ENCODE measurements around the gene ACTRT1. TPM values are rescaled to one million over a fixed set of nuclear protein-coding genes. Genes with fewer than 3 reads are reported as not detected.

The ACTRT1 gene
- total RNA-seq = not detected

- no peaks in the 10 kb centered on the region for H3K27me3 Mint-ChIP-seq
- no peak within 1 kb of the TSS for H3K4me3 Mint-ChIP-seq
These were observed at the start of gene ACTRT1 for GRCh38 chrX:128052303-128052702. Gene ACTRT1 (minus strand): TSS chrX:128052403. CDS start chrX:128052206, 197 bp downstream.

GRCh38 chrX:128078545-128078944 is 26.3 kb upstream of the ACTRT1 start:
- POLR2A ChIA-PET = interaction anchor here (0.6 kb wide), 1 partner anchor 553 kb away, joined by 3 read pairs; no protein-coding TSS in a partner anchor
- DNase-seq = no peak
- H3K27me3 Mint-ChIP-seq = no peaks in the 10 kb centered on the region
- no peaks in the 10 kb centered on the region for H3K4me1 Mint-ChIP-seq
- no peak for ATAC-seq (ENCODE audit: low read depth)
- no peak overlapping the region for H3K27ac Mint-ChIP-seq
- no peak overlapping the region for H3K4me3 Mint-ChIP-seq
- no peaks in the 10 kb centered on the region for H3K9me3 Mint-ChIP-seq
- H3K36me3 Mint-ChIP-seq = no peaks in the 10 kb centered on the region

More at GRCh38 chrX:128052303-128052702, at the start of gene ACTRT1:
- Mint-ChIP-seq H3K27ac (no peak within 1 kb of the TSS), H3K9me3 (no peaks in the 10 kb centered on the region), H3K36me3 (no peaks in the 10 kb centered on the region), H3K4me1 (no peaks in the 10 kb centered on the region)
- no peak for ATAC-seq (ENCODE audit: low read depth)
- DNase-seq = no peak
- POLR2A ChIA-PET = no interaction called here

GRCh38 chrX:128057421-128057820 is 5.2 kb upstream of the ACTRT1 start:
- no peak for ATAC-seq (ENCODE audit: low read depth)
- Mint-ChIP-seq H3K36me3 (no peaks in the 10 kb centered on the region), H3K4me1 (no peaks in the 10 kb centered on the region), H3K4me3 (no peak overlapping the region), H3K27ac (no peak overlapping the region), H3K9me3 (no peaks in the 10 kb centered on the region), H3K27me3 (no peaks in the 10 kb centered on the region)
- no peak for DNase-seq
- POLR2A ChIA-PET = no interaction called here

- H3K36me3 Mint-ChIP-seq = no peaks in the 10 kb centered on the region
- H3K9me3 Mint-ChIP-seq = no peaks in the 10 kb centered on the region
- ATAC-seq (ENCODE audit: low read depth) (no peak), DNase-seq (no peak)
- H3K4me1 Mint-ChIP-seq = no peaks in the 10 kb centered on the region
- H3K27ac Mint-ChIP-seq = no peak overlapping the region
- POLR2A ChIA-PET = no interaction called here
- H3K27me3 Mint-ChIP-seq = no peaks in the 10 kb centered on the region
- no peak overlapping the region for H3K4me3 Mint-ChIP-seq
These were observed 677 bp downstream of the ACTRT1 start for GRCh38 chrX:128051526-128051925.

- ATAC-seq (ENCODE audit: low read depth) = no peak
These were observed 16.9 kb downstream of the ACTRT1 start for GRCh38 chrX:128035318-128035717.

GRCh38 chrX:128021566-128021965 is 30.6 kb downstream of the ACTRT1 start:
- Mint-ChIP-seq H3K4me3 (no peak overlapping the region), H3K9me3 (no peaks in the 10 kb centered on the region), H3K4me1 (no peaks in the 10 kb centered on the region), H3K27me3 (no peaks in the 10 kb centered on the region), H3K27ac (no peak overlapping the region), H3K36me3 (no peaks in the 10 kb centered on the region)
- no peak for DNase-seq
- no peak for ATAC-seq (ENCODE audit: low read depth)
- POLR2A ChIA-PET = no interaction called here

More at GRCh38 chrX:128035318-128035717, 16.9 kb downstream of the ACTRT1 start:
- H3K4me1 Mint-ChIP-seq = no peaks in the 10 kb centered on the region
- H3K36me3 Mint-ChIP-seq = no peaks in the 10 kb centered on the region
- POLR2A ChIA-PET = no interaction called here
- no peak overlapping the region for H3K27ac Mint-ChIP-seq
- DNase-seq = no peak
- no peak overlapping the region for H3K4me3 Mint-ChIP-seq
- H3K9me3 Mint-ChIP-seq = no peaks in the 10 kb centered on the region
- no peaks in the 10 kb centered on the region for H3K27me3 Mint-ChIP-seq

GRCh38 chrX:128020701-128021100 is 31.5 kb downstream of the ACTRT1 start:
- Mint-ChIP-seq H3K36me3 (no peaks in the 10 kb centered on the region), H3K4me3 (no peak overlapping the region), H3K9me3 (no peaks in the 10 kb centered on the region), H3K4me1 (no peaks in the 10 kb centered on the region), H3K27ac (no peak overlapping the region), H3K27me3 (no peaks in the 10 kb centered on the region)
- no peak for ATAC-seq (ENCODE audit: low read depth)
- no peak for DNase-seq
- POLR2A ChIA-PET = no interaction called here

- Mint-ChIP-seq H3K27me3 (no peaks in the 10 kb centered on the region), H3K36me3 (no peaks in the 10 kb centered on the region), H3K27ac (no peak overlapping the region), H3K4me3 (no peak overlapping the region), H3K4me1 (no peaks in the 10 kb centered on the region), H3K9me3 (no peaks in the 10 kb centered on the region)
- ATAC-seq (ENCODE audit: low read depth) (no peak), DNase-seq (no peak)
- POLR2A ChIA-PET = no interaction called here
These were observed 33.0 kb downstream of the ACTRT1 start for GRCh38 chrX:128019218-128019617.

GRCh38 chrX:128012015-128012414 is 40.2 kb downstream of the ACTRT1 start:
- Mint-ChIP-seq H3K4me3 (no peak overlapping the region), H3K4me1 (no peaks in the 10 kb centered on the region)
- no peak for DNase-seq

GRCh38 chrX:128007882-128008281 is 44.3 kb downstream of the ACTRT1 start:
- Mint-ChIP-seq H3K36me3 (no peaks in the 10 kb centered on the region), H3K4me1 (no peaks in the 10 kb centered on the region), H3K27me3 (no peaks in the 10 kb centered on the region), H3K9me3 (no peaks in the 10 kb centered on the region), H3K27ac (no peak overlapping the region), H3K4me3 (no peak overlapping the region)
- no peak for ATAC-seq (ENCODE audit: low read depth)
- POLR2A ChIA-PET = no interaction called here
- no peak for DNase-seq

More at GRCh38 chrX:128012015-128012414, 40.2 kb downstream of the ACTRT1 start:
- ATAC-seq (ENCODE audit: low read depth) = no peak
- Mint-ChIP-seq H3K9me3 (no peaks in the 10 kb centered on the region), H3K36me3 (no peaks in the 10 kb centered on the region), H3K27ac (no peak overlapping the region), H3K27me3 (no peaks in the 10 kb centered on the region)
- POLR2A ChIA-PET = no interaction called here
